CD4-positive, alpha-beta T cell treated with Interleukin-2 at 100 ng/mL for 4 hours (primary cell): Measurements from ENCODE around the gene CAVIN3.

Source experiments
- DNase-seq: peaks from one replicate; pipeline ENCODE4 v3.0.0-alpha.2; 2020; ENCODE audit warnings: low spot score

CAVIN3 gene

DNA sequence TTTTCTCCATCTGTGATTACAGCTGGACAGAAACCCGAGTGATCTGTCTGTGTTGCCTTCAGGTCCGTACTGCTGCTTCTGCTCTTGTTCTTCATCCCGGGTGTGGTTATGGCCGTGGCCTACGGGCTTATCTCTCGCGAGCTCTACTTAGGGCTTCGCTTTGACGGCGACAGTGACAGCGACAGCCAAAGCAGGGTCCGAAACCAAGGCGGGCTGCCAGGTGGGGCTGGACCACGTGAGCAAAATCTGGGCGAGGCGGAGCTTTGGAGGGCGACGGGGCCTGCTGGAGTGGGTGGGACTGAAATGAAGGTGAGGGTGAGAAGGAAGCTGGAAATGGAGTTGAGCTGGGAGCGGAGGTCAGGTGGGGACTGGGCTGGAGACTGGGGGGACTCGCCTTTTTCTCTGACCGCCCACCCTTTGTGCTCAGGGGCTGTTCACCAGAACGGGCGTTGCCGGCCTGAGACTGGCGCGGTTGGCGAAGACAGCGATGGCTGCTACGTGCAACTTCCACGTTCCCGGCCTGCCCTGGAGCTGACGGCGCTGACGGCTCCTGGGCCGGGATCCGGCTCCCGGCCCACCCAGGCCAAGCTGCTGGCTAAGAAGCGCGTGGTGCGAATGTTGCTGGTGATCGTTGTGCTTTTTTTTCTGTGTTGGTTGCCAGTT is 49.6 kb downstream of the CAVIN3 start:
- DNase-seq = no peak

- DNase-seq = no peak
Measured at GRCh38 chr11:6269994-6270393, 50.3 kb downstream of the CAVIN3 start.
